ENCODE data around the gene GIMAP7.

DNA sequence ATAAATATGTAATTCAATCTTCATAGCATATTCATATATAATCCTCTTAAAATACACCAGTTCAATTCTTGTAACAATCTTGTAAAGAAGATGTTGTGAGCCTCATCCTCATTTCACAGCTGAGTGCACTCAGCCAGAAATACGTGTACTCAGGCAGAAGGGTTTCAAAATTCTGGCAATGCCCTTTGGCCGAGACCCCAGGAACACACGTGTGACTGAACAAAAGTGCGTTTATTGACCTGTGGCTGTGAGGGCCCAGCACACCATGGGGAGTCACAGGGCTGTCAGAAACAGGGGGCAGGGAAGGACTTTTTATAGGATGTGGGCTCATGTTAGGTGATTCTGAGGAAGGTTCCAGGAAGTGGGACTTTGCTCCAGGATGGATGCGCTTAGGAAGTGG is 42.8 kb upstream of the GIMAP7 start:
- TF ChIP-seq, protein P1, sequence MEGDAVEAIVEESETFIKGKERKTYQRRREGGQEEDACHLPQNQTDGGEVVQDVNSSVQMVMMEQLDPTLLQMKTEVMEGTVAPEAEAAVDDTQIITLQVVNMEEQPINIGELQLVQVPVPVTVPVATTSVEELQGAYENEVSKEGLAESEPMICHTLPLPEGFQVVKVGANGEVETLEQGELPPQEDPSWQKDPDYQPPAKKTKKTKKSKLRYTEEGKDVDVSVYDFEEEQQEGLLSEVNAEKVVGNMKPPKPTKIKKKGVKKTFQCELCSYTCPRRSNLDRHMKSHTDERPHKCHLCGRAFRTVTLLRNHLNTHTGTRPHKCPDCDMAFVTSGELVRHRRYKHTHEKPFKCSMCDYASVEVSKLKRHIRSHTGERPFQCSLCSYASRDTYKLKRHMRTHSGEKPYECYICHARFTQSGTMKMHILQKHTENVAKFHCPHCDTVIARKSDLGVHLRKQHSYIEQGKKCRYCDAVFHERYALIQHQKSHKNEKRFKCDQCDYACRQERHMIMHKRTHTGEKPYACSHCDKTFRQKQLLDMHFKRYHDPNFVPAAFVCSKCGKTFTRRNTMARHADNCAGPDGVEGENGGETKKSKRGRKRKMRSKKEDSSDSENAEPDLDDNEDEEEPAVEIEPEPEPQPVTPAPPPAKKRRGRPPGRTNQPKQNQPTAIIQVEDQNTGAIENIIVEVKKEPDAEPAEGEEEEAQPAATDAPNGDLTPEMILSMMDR (IDR thresholded peaks at IDR 0.05) = no peak
- no peak for TF ChIP-seq POLR2A (IDR thresholded peaks at IDR 0.05)

Measured in vagina (tissue), 2 donors.